ENCODE data around the gene TCEAL5.

GRCh38 chrX:103304705-103305104 lies 28.2 kb upstream of the TCEAL5 start:
- TF ChIP-seq CTCF (IDR thresholded peaks at IDR 0.05; ENCODE audit: poor library complexity, severe bottlenecking) (no peak), REST (IDR thresholded peaks at IDR 0.05; ENCODE audit: borderline replicate concordance) (no peak), EP300 (conservative IDR thresholded peaks at IDR 0.05; ENCODE audit: poor library complexity, severe bottlenecking) (no peak), SMC3 (conservative IDR thresholded peaks at IDR 0.05; ENCODE audit: poor library complexity) (no peak), MXI1 (conservative IDR thresholded peaks at IDR 0.05; ENCODE audit: poor library complexity, severe bottlenecking) (no peak), RAD21 (conservative IDR thresholded peaks at IDR 0.05) (no peak), EZH2 (IDR thresholded peaks at IDR 0.05; ENCODE audit: borderline replicate concordance, insufficient read depth, low read length, poor library complexity, severe bottlenecking) (no peak)

All from neural cell (in vitro differentiated cells).